GM18870 (cell line): Measurements from ENCODE around the gene CHRNA1.
A peak's percentile ranks its signal among the peaks of the same experiment; 100 is the strongest.

Experiments used
- ATAC-seq: cut with Tn5 transposase; IDR thresholded peaks from one replicate; pipeline ENCODE4 v1.9.1; 2021; ENCODE audit warnings: moderate library complexity; ENCODE audit not compliant: unreplicated experiment

The CHRNA1 gene

GRCh38 chr2:174784316-174784715, 20.0 kb upstream of the CHRNA1 start:
- ATAC-seq: no peak

GRCh38 chr2:174781996-174782395, 17.7 kb upstream of the CHRNA1 start:
- ATAC-seq: no peak

DNA sequence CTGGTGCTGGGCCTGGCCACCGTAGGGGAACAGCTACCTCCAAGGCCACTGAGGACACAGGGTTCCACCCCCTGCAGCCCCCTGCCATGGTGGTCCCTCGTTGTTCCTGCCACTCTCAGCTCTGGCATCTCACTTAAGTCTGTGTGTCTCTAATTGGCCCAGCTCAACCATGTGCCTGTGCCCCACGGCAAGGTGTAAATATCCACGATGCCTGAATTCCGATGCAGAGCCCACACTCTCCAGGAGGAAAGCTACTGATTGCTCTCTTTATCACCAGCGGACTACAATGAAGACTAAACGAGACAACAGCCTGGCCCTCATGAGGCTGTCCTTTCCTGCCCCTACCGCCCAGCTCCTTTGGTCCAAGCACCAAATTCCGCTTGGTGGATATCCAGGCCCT, 17.0 kb upstream of the CHRNA1 start:
- no peak for ATAC-seq

GRCh38 chr2:174780856-174781255, 16.6 kb upstream of the CHRNA1 start:
- ATAC-seq: no peak

DNA sequence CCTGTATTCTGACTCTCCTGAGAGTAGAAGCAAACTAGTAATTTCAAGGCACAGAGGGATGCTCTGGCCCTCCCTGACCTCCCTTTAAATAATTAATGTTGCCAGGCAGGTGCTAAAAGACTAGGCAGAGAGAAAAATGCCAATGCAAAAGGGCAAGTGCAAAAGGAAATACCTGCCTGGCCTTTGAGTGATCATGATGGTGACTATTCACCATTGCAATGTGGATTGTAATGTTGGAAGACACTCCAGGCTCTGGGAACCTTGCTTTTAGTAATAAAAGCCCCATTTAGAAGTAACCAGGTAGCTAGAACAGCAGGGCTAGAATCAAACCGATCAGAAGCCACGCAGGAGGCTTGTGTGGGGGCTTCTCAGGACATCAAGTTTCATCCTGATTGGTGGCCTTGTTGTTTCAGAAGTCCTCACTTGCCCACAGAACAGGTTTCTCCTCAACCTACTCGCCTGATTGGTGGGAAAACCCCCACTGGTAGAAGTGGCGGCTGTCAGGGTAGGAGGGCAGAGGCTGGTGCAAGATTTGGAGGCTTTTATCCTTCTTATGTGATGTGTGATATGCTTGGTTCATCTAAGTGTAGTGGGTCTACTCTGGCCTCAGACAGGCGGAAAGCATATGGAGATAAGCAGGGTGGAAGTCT, 16.0 kb upstream of the CHRNA1 start:
- ATAC-seq: no peak

- no peak for ATAC-seq
These were observed 15.2 kb upstream of the CHRNA1 start for GRCh38 chr2:174779361-174779928.

DNA sequence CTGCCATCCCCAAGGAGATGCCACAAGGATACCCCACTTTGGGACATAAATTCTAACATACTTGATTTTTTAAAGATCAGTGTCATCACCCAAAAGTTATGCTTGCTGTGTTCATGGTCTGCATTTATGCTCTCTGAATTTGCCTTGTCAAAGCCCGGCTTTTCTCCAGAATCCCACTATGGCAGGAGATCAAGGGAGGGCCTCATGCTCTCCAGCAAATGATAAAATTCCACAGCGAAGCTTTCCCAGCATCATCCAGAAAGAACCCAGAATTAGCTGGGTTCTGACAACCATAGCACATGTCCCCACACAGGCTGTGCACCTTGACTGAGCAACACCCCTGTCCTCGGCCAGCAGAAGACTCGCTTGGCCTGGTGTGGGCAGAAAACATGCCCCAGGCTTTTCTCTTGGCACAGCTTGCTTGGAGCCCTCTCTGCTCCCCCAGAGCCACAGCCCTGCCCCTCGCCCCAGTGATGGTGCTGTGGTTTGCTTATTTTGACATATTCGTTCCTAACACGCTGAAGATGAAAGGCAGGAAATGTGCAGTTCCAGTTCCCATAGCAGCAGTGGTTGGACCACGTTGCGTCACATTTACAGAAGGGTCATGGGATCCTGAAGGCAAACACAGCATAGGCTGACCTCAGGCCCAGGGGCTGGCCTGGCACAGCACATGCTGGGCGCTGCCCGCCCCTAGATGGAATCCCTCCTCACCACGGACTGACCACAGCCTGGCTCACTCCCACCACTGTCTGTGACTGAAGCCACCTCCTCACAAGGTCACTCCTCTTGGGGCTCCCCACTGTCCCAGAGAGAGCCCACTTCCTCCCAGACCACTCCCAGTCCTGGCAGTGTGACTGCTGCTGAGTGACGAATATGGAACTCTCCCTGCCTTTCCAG, 14.1 kb upstream of the CHRNA1 start:
- peak; percentile 53 for ATAC-seq

- ATAC-seq: no peak
These were observed 13.2 kb upstream of the CHRNA1 start for GRCh38 chr2:174777347-174778084.

- ATAC-seq: no peak
These were observed 12.4 kb upstream of the CHRNA1 start for GRCh38 chr2:174776675-174777074.

DNA sequence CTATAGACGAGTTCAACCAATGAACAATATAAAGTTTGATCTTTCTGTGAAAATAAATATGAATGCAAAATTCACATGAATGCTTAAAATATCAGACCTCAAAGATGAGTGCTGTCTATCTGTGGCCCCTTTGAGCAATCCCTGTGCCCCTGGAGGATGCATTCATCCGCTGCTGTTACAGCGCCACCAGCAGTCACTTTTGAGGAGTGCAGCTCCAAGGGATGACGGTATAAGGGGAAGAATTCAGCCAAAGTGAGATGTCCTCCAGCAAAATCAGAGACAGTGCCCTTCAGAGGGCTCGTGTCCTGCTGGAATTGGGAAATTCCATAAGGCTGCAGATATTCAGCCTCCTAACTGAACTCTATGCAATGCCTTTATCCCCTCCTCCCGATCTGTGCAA, 12.0 kb upstream of the CHRNA1 start:
- no peak for ATAC-seq

DNA sequence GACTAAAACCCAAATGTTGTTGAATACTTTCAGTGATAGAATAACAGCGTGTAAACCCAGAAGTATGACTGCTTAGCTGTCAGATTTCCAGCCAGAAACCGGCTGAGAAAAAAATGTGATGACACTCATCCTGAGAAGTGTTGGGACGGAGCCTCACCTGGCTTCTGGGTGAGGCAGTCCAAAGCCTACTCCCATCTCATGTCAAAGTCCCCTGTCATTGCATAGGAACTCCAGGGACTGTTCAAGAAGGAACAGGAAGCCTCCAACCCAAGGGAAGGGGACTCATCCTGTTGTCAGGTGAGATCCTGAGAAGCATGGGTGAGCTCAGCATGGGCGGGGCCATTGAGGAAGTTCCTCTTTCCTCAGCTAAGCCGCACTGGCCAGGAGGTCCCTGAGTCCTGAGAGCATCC, 11.3 kb upstream of the CHRNA1 start:
- no peak for ATAC-seq

- no peak for ATAC-seq
These were observed 10.6 kb upstream of the CHRNA1 start for GRCh38 chr2:174774886-174775285.

GRCh38 chr2:174773215-174773614, 8.9 kb upstream of the CHRNA1 start:
- ATAC-seq: no peak

DNA sequence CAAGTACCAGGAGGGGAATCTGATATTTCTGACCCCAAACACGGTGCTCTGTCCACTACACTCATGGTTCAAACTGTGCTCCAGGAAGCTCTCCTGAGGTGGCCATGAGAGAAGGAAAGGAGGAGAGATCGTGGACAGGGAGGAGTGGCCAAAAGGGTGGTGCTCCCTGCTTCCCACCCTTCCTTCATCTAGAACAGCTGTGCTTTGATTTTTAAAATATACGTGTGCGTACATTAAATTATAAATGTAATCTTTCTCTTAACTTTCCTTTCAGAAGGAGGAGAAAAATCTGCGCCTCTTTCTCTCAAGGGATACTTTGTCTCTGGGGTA, 8.2 kb upstream of the CHRNA1 start:
- no peak for ATAC-seq

DNA sequence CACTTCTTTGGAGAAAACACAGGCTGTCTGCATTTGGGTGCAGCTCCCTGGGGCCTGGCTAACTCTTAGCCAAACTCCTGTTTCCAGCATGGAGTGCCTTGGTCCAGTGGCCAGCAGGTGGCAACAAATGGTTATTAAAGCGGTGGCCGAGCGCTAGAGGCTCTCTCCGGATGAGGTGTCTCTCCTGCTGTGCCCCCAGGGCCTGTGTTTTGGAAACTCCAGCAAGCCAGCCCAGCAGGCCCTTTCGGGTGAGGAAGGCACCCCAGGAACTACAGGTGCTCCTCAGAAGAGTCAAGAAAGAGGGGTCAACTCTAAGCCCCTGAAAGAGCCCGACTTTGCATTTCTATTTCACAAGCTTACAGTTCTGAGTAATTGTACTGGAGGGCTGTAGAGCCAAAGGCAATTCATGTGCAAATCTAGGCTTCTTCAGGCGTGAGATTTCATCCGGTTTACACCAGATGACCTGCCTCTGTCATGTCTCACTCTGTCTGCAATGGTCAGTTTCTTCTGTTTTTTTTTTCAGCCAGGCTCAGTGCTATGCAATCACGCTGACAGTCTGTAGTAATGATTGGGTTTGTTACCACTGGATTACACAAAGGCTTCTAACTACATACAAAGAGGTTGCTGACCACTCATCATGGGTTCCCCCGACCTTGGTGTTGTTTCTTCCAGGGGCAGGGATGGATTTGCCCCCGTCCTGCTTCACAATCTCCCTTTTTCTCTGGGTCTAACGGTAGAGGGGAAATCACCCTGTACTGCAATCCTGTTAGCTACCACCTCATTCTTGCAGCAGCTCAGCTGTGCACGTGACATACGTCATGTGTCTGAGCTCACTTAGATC, 7.6 kb upstream of the CHRNA1 start:
- ATAC-seq: no peak

DNA sequence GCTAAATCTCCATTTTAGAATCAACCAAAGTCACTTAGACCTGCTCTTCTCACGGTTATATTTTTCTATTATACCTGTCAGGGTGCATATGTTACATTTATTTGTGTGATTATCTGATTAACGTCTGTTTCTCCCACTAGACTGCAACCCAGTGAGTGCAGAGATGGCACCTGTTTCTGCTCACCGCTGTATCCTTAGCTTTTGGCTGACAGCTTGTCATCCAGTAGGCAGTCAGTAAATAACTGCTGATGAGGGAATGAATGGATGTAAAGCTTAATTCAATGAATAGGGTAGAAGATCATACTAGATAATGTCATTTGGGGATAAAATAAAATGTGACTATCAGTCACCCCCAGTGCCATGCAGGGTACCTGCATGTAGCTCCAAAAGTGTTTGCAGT, 6.9 kb upstream of the CHRNA1 start:
- no peak for ATAC-seq

DNA sequence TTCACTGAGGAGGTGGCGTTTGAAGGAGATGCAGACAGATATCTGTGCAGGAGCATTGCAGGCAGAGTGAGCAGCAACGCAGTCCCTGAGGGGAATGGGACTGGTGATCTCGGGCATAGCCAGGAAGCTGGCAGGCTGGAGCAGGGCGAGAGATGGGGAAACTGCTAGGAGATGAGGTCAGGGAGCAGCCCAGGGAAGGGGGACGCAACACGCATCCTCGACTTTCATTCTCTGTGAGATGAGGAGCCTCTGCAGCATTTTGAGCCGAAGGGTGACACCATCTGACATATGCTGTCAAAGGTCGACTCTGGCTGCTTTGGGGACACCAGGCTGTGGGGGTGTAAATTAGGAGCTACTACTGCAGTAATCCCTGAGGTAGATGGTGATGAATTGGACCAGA, 4.3 kb upstream of the CHRNA1 start:
- ATAC-seq: no peak

GRCh38 chr2:174766271-174766670, 2.0 kb upstream of the CHRNA1 start:
- ATAC-seq: no peak

DNA sequence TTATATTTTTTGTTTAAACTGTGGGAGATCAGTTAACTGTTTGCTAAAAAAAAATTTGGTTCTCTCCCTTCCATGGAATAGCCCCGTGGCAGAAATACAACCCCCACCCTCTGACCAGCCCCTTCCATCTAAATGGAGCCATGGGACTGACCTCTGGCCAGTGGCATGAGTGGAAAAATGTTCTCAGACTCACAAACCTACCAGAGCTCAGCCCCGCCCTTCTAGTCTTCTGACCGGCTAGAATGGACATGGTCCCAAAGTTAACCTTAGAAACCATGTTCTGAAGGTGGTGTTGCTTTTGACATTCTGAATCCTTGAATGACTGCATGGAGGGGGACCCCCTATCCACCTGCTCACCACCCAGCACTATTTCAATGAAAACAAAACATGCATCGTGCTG, 1.3 kb upstream of the CHRNA1 start:
- ATAC-seq: no peak

DNA sequence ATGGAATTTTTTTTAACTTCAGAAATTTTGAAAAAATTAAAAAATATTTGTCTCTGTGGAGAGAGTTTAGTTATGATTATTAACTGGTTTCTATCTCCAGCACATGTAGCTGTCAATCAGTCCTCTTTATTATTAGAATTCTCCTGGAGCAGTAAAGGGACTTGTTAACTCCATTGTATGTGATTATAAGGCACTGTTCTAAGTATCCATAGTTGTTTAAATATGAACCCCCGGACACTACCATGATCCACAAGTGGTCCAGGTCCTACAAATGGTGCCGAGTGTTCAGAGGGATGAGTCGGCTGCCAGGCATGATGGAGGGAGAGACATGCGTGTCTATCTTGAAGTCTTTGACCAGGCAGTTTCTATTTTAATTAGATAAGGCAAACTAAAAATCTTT, 492 bp downstream of the CHRNA1 start:
- no peak for ATAC-seq

- no peak for ATAC-seq
These were observed 1.8 kb downstream of the CHRNA1 start for GRCh38 chr2:174762464-174762863.
